ENCODE data around the gene CARD19. TPM values are rescaled to one million over a fixed set of nuclear protein-coding genes. Genes with fewer than 3 reads are reported as not detected.

Gene CARD19
- total and polyA plus RNA-seq, 2 of the 8 experiments (the other 6 are each of a cell fraction or from before 2014, with no cell fraction given) = 21.2 to 112 TPM

- Histone ChIP-seq H2BK20ac (ENCODE audit: low read length) (no peak overlapping the region), H2AK5ac (ENCODE audit: low read depth, low read length) (no peak overlapping the region), H3K4ac (replicated peaks; ENCODE audit: insufficient read length, low read depth, low read length) (no peak overlapping the region), H3K18ac (ENCODE audit: extremely low read depth, low read length) (no peak overlapping the region), H3K36me3 (ENCODE audit: control insufficient read depth in 2 of 4, insufficient read depth in 4 of 4, low read length in 3 of 4) (no peaks in the 10 kb centered on the region; a peak in 1 of 8 replicates), H4K91ac (replicated peaks; ENCODE audit: insufficient read length, low read length) (no peak overlapping the region), H2BK120ac (replicated peaks; ENCODE audit: low read depth, low read length) (no peak overlapping the region), H2BK15ac (ENCODE audit: low read length) (no peak overlapping the region), H3K27me3 (replicated peaks in 1 of 4; ENCODE audit: control insufficient read depth in 3 of 4, extremely low read depth in 1 of 4, insufficient read depth in 3 of 4, low read length in 3 of 4) (no peaks in the 10 kb centered on the region), H3K23ac (ENCODE audit: insufficient read length) (no peak overlapping the region), H2BK12ac (ENCODE audit: low read depth, low read length) (no peak overlapping the region), H3K4me2 (ENCODE audit: insufficient read depth in 1 of 2, low read depth in 2 of 2, low read length in 2 of 2) (no peak overlapping the region), H3K56ac (replicated peaks; ENCODE audit: insufficient read length, low read depth, low read length) (no peak overlapping the region), H3K27ac (ENCODE audit: low read depth, low read length) (no peak overlapping the region), H4K20me1 (replicated peaks in 1 of 2; ENCODE audit: control insufficient read depth in 1 of 2, insufficient read depth in 2 of 2, low read length in 2 of 2) (no peaks in the 10 kb centered on the region), H3K79me1 (ENCODE audit: low read depth, low read length) (no peaks in the 10 kb centered on the region), H2BK5ac (ENCODE audit: low read depth, low read length) (no peak overlapping the region), H3K14ac (ENCODE audit: insufficient read length) (no peak overlapping the region), H3K23me2 (ENCODE audit: low read depth, low read length) (no peaks in the 10 kb centered on the region), H3K4me1 (replicated peaks in 1 of 4; ENCODE audit: control insufficient read depth in 3 of 4, insufficient read depth in 4 of 4, low read length in 3 of 4) (peaks cover 0 to 8% (median 3%) of the 10 kb centered on the region in 4 experiments; a peak in 2 of 7 replicates), H3K79me2 (ENCODE audit: control insufficient read depth in 1 of 2, insufficient read depth in 2 of 2, low read length in 2 of 2) (no peaks in the 10 kb centered on the region), H3K9me3 (ENCODE audit: insufficient read depth in 2 of 2, low read depth in 1 of 2, low read length in 1 of 2) (no peaks in the 10 kb centered on the region; a peak in 1 of 4 replicates), H4K5ac (ENCODE audit: insufficient read length, low read depth, low read length) (no peak overlapping the region), H3K9ac (replicated peaks in 1 of 4; ENCODE audit: extremely low read depth in 1 of 4, low read depth in 3 of 4, low read length in 3 of 4) (no peak overlapping the region), H3K4me3 (ENCODE audit: extremely low read depth in 1 of 4, insufficient read depth in 2 of 4, low read depth in 3 of 4, low read length in 4 of 4) (no peak overlapping the region), H2AFZ (ENCODE audit: low read length) (no peak overlapping the region), H4K8ac (ENCODE audit: extremely low read depth, insufficient read depth, low read length) (no peak overlapping the region; the same call in 1 of the 2 replicates)
- CTCF ChIA-PET (ENCODE audit: partially characterized antibody) = no interaction called here
- no peak for FAIRE-seq
- TF ChIP-seq POLR2AphosphoS5 (IDR thresholded peaks at IDR 0.05; ENCODE audit: low read depth, low read length) (no peak), SIX5 (IDR thresholded peaks at IDR 0.05; ENCODE audit: low read depth, low read length) (no peak), KDM4A (IDR thresholded peaks at IDR 0.05; ENCODE audit: low read depth, low read length, severe bottlenecking) (no peak), TAF7 (optimal IDR thresholded peaks at IDR 0.05; ENCODE audit: borderline replicate concordance, low read depth, low read length) (no peak), SAP30 (IDR thresholded peaks at IDR 0.05; ENCODE audit: insufficient read depth, insufficient replicate concordance, low read length) (no peak)
- DNase-seq (ENCODE audit: low read depth in 1 of 2, low spot score in 2 of 2) = no peak
- POLR2A ChIA-PET (ENCODE audit: partially characterized antibody) = no interaction called here
- 96% methylated on average over 2 of the region's 2 CpGs; no CpG with 5 or more reads in 1 of the 2 experiments for WGBS, 2 experiments (ENCODE audit: extremely low coverage in 1 of 2, insufficient coverage in 1 of 2, insufficient read length in 1 of 2, insufficient replicate concordance in 2 of 2, low coverage in 1 of 2, low lambda C conversion rate in 2 of 2, missing lambda C conversion rate in 1 of 2)
Measured at GRCh38 chr9:93148721-93149120, 52.7 kb downstream of the CARD19 start.

Data from H1 (cell line).